Muscle layer of duodenum (tissue), 2 donors: ENCODE data around the gene HOTAIR.

ENCODE experiments used
- H3K27ac ChIP-seq: one replicate; pipeline ENCODE4 v1.7.0; 2013; ENCODE audit warnings: mild to moderate bottlenecking, low read length
- H3K27me3 ChIP-seq: one replicate; pipeline ENCODE4 v1.7.0; 2013; ENCODE audit warnings: low read depth, mild to moderate bottlenecking, control low read depth, low read length
- H3K36me3 ChIP-seq, 2 donors: one replicate each; pipeline ENCODE4 v1.7.0; 2013; ENCODE audit warnings: low read length in 2 of 2, control low read depth in 1 of 2, mild to moderate bottlenecking in 1 of 2; ENCODE audit not compliant: insufficient read depth in 2 of 2, control insufficient read depth in 1 of 2
- H3K4me1 ChIP-seq, 2 donors: one replicate each; pipeline ENCODE4 v1.7.0; 2013; ENCODE audit warnings: low read length in 2 of 2, mild to moderate bottlenecking in 2 of 2, control low read depth in 1 of 2, moderate library complexity in 1 of 2; ENCODE audit not compliant: insufficient read depth in 2 of 2, control insufficient read depth in 1 of 2
- H3K4me3 ChIP-seq, 2 donors: one replicate each; pipeline ENCODE4 v1.7.0; 2013; ENCODE audit warnings: low read length in 2 of 2, low read depth in 1 of 2, mild to moderate bottlenecking in 1 of 2
- H3K9me3 ChIP-seq, 2 donors: one replicate each; pipeline ENCODE4 v1.7.0; 2013; ENCODE audit warnings: low read length in 2 of 2, control low read depth in 1 of 2, mild to moderate bottlenecking in 1 of 2; ENCODE audit not compliant: control insufficient read depth in 1 of 2
- donor health status: healthy.

Gene HOTAIR

DNA sequence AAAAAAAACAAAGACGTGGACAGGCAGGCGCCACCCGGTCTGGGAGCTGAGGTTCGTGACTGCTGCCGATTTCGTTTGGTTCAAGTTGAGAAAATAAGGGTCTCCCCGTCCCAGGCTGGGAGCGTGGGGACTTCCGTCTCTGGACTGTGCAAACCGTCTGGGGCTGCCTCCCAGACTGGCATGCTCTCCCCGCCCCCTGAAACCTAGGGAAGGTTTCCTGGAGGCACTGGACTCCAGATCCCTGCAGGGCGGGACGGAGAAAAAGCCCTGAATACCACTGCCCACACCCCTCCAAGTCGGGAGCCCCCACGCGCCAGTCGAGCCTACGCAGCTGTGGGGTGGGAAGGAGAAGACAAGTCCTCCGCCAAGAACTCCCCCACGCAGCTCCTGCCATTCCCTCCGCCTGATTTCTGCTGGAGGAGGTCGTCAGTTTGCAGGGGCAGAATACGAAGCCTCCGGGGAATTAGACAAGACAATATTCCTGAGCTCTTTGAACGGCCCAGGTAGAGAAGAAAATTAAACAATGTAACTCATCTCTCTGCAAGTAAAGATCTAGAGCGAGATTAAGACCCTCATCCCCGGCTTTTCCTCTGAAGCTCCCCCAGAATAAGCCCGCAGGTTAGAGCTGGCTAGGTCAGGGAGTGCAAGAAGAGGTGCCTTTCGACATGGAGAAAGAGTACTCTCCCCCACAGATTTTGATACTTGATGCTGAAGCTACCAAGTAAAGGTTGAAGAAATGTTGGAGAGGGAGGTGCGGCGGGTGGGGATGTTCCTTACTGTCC lies 46.5 kb downstream of the HOTAIR start:
- Histone ChIP-seq H3K27me3 (peaks cover 74% of the 10 kb centered on the region), H3K36me3 (no peaks in the 10 kb centered on the region), H3K4me1 (no peaks in the 10 kb centered on the region), H3K9me3 (peaks cover 0 to 5% of the 10 kb centered on the region in 2 donors), H3K27ac (no peak overlapping the region), H3K4me3 (no peak overlapping the region)

DNA sequence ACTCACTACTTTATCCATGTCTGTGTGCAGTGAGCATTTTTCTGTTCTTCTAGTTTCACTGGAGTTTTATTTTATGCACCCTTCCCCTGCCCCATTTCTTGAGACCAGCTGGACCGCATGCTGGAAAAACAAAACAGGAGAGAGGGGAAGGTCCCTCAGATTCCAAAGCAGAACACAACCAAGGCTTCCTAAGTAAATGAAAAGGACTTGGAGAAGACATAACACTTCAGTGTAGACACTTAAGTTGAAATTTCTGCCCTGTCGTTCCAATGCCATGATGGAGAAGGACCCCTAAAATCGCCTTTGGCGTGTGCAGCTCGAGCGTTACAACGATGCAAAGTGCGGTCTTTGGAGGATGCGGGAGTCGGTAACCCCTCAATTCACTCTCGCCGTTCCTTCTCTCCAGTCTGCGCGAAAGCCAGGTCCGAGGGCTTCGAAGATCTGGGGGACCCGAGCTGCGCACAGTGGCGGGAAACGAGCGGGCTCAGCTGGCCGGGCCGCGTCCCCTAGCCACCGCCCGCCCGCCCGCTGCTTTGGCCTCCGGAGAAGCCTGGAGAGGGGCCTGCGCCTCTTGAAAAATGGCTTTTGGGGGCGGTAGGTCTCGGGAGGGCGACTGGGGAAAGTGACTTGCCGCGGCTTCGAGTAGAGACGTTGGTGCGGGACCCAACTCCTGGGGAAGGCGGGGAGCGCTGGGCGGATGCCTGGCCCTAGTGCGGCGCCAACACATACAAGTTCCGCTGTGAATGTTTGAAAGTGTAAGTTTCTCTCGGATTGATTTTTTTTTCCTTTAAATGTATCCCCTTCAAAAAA lies 47.3 kb downstream of the HOTAIR start:
- no peaks in the 10 kb centered on the region for H3K36me3 ChIP-seq
- no peaks in the 10 kb centered on the region for H3K4me1 ChIP-seq
- H3K27me3 ChIP-seq, result peaks cover 67% of the 10 kb centered on the region
- no peak overlapping the region for H3K27ac ChIP-seq
- no peak overlapping the region for H3K4me3 ChIP-seq
- H3K9me3 ChIP-seq, result peaks cover 0 to 5% of the 10 kb centered on the region in 2 donors

DNA sequence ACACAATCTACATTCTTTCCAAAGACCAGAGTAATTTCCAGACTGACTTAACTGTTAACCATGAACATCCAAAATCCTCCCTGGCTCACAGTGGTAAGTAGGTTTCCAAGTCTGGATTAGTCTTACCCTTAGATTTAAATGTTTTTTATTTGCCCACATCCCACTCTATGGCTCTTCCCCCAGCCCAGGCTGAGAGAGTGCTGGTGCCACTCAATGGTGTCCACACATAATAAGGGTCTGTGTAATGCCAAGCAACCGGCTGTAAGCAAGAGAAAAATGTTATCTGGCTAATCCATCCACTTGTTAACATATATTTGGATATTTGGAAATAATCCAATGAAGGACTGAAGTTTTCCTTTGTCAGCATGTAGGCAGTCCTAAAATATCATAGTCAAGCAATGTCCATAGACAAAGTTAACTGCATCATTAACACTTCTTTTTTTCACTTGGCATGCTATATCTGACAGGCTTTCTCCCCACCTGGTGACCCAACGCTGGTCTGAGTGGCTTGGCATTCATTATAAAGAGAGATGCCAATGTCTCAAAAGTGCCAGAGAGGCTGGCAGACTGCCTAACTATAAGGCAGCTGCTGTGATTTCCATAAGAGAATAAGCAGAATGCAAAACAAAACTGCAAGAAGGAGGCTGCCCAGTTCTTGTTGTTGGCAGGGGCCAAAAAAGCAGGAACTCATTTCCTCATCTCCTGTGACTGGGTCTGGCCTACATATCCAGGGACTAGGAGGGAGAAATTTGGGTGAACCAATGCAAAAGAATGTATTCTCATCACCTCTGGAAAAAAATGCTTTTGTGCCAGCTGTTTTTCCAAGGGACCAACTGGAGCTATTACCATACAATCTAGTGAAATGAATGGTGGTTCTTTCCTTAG lies 50.0 kb downstream of the HOTAIR start:
- Histone ChIP-seq H3K27ac (no peak overlapping the region), H3K27me3 (peaks cover 50% of the 10 kb centered on the region), H3K4me1 (no peaks in the 10 kb centered on the region), H3K9me3 (no peaks in the 10 kb centered on the region), H3K36me3 (no peaks in the 10 kb centered on the region), H3K4me3 (no peak overlapping the region)

GRCh38 chr12:53916788-53917655 lies 57.7 kb downstream of the HOTAIR start:
- Histone ChIP-seq H3K27ac (no peak overlapping the region), H3K9me3 (no peaks in the 10 kb centered on the region), H3K4me3 (no peak overlapping the region), H3K27me3 (peaks cover 13% of the 10 kb centered on the region), H3K4me1 (no peaks in the 10 kb centered on the region), H3K36me3 (no peaks in the 10 kb centered on the region)
